GM18498 (cell line): ENCODE results near the gene ABCA4.

Experiments used
- ATAC-seq: cut with Tn5 transposase; IDR thresholded peaks from one replicate; pipeline ENCODE4 v1.9.1; 2021; ENCODE audit warnings: mild to moderate bottlenecking, moderate library complexity; ENCODE audit not compliant: unreplicated experiment

ABCA4 gene

DNA sequence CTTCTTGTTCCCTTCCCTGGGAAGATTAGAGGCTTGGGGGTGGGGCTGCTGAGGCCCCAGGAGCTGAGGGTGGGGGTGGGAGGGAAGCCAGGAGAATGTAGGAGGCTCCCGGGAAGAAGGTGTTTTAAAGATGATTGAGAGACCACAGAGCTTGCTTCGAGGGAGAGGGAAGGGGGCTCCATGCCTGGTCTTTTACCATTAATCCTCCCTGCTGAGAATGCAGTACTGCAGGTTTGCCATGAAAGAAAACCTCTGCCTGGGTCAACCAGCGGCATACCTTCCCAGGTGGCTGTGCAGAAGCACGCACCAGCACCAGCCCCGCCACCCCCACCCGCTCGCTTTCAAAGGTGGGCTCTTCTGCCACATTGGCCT, 15.4 kb downstream of the ABCA4 start:
- no peak for ATAC-seq

DNA sequence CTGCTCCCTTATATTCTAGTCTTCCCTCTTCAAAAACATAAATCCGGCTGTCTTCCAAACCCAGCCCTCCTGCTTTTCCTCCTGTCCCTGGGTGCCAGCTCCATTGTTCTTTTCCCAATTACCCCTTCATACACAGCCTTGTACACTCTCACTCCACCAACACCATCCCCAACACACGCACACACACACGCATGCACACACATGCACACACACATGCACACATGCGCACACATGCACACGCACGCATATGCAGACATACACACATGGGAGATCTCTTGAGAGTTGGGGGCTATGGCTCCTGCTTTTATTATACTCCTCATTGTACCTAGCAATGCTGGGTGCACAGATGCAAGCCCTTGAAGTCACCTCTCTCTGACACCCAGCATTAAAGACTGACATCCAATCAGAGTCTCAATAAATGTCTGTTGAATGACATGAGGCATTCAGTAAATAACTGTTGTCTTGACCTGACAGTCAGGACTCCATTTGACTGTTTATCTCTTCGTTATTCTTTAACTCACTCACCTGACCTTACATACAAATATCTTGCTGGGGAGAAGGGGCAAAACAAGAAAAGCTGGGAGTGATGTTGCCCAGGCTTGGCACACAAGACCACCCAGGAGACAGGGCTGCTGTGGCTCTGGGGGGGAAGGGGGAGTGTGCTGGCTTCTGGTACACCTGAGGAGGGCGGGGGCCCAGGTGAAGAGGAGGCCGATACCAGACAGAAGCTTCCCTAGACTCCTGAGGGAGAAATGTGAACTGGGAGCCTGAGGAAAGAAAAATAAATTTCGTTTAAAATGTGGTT, 16.0 kb downstream of the ABCA4 start:
- ATAC-seq, result no peak

DNA sequence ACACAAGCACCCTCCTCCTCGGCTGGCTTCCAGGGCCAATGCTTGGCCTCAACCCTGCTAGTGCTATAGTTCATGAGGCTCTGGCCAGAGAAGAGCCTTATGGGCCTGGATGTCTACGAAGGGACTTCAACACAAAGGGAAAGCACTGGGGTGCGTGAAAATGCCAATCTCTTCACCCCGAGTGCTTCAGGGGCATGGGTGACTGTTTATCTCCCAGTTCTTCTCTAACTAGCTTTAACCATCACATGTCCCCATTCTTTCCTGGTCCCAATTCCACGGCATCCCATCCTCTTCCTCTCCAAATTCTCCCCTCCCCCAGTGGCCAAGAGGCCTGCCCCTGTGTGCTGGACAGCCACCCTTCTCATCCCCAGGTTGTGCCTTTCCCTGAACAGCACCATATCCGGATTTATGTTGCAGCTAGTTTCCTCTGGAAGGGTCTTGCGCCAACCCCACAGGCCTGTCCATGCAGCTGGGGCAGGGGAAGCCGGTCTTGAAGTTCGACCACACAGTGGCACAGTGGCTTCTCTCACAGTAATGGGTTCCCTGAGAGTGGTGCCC, 16.7 kb downstream of the ABCA4 start:
- ATAC-seq, result no peak

DNA sequence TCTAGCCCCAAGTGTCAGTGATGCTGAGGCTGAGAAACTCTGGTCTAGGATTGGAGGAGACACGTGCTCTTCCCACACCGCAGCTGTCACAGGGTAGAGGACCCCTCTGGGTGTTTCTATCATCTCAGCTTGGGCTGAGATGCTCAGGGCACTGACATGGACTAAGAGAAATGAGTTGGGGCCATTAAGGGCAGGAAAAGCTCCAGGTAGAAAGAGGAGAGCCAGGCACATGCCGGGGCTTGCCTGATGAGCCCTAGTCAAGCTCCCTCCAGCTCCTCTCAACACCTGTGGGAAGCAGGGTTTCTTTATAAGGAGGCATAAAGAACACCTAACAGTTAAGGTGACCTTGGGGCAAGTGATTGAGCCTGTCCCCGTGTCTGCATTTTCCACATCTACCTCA, 17.3 kb downstream of the ABCA4 start:
- no peak for ATAC-seq

DNA sequence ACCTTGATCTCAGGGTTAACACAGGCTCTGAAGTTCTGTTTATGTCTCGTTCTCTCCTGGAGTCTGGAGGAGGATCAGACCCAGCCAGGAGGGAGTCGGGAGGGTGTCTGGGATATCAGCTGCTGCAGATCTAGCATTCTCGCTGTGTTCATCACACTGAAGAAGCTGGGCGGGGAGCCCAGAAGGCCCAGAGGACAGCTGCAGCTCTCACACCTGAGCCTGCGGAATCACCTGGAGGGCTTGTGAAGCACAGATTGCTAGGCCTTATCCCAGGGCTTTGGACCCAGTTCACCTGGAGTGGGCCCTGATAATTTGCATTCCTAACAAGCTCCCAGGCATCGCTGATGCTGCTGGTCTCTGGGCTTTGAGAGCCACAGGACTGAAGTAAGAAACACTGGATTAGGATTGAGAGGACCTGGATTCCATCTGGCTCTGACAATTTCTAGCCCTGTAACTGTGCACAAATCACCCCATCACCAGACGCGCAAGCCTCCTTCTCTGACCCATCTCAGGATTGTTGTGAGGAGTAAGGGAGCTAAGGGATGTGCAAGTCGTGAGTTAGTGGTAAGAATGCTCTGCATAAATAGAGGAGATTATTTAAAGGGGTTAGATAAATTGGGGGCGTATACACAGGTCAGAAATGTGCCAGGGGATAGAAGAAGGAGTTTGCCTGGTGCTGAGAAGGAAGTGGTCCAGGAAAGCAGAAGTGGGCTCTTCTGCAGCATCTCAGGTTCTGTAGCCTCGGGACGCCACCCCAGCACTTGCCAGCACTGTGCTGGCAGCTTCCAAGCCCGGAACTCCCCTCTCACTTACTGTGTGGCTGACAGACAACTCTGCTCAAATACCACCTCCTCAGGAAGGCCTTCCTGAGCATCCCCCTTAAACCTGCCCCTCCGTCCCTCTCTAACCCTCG, 19.1 kb downstream of the ABCA4 start:
- ATAC-seq, result no peak

DNA sequence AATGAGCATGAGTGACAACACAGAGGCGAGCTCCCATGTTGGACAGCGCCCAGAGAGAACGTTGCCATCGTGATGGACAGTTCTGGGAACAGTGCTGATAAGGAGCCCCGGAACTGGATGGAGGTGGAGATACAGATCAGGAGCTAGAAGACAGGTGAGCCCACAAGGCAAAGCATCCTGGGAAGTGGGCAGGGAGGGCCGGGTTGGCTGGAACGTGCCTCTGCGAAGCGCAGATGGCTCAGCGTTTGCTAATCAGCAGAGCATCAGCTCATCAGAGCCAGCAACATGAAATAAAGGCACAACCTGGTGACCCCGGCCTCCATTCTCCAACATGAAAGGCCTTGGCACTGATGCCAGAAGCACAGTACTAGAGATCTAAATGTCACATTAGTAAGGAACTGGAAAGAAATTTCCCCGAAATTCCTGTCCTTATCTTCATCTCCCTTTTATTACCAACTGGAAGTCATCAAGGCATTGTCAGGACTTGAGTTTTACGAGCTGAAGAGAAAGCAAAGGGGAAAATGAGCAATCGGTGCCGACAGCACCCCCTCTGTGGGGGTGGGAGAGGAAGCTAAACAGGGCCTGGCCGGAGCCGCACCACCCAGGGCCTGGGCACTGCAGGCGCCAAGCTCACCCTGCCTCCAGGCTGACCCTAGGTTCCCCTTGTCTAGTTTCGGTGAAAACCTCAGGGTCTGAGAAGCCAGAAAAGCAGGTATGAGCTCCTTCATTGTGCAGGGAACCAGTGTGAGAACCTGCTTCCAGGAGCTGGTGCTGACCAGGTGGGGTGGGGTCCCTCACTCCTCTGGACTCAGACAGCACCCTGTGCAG, 19.9 kb downstream of the ABCA4 start:
- no peak for ATAC-seq

DNA sequence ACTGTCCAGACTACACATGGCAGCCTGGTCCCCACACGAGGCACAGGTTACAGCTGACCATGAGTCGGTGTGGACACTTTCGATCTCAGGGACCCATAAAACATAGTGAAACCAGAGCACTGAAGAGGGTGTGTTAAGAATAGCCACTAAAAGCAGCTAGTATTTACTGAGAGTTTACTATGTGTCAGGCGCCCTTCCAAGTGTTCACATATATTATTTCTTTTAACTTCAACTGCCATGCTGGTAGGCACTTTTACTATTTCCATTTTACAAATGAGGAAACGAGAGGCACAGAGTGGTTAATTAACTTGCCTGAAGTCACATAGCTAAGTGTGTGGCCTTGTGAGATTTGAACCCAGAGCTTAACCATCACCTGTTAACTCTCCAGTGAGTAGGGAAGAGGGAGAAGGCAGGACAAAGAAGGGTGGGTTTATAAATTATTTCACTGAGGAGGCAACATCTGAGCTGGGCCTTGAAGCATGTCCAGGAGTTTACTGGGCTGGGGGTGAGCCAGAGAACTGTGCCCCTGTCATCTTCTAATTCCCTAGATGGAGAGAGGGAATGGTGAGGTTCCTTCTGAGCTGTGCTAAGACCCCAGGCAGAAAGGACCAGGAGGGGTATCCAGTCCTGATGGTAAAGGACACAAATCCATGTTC, 20.7 kb downstream of the ABCA4 start:
- no peak for ATAC-seq

DNA sequence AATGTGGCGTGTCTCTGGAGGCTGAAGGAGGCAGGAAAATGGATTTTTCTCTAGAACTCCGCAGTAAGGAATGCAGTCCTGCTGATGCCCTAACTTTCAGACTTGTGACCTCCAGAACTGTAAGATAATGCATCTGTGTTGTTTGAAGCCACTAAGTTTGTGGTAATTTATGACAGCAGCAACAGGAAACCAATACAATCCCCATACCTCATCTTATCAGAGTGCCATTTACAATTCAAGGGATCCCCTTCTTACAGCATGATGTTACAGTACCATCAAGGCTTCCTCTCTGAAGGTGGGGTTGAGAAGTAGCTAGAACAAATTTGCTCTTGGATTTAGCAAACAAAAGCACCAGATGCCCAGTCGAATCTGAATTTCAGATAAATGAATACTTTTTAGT, 21.6 kb downstream of the ABCA4 start:
- ATAC-seq, result no peak

DNA sequence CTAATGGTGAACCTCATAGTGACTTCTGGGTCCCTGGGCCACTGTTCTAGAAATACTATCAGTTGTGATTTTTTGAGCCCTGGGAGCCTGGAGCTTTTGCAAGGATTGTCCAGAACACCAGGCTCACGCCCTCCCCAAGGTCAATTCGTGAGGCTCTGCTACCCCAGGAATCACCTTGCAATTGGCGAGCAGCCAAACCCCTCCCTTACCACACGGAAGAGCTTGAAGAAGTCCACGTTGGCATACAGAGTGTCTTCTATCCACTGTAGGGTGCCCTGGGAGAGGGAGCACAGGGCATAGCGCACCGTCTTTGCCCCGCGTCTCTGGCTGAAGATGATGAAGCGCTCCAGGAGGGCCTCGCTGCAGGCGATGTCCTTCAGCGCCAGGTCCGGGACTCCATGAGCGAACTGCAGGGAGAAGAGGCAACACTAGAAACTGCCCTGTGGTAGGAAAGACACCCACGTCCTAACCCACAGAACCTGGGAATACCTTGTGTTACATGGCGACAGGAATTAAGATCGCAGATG, 22.3 kb downstream of the ABCA4 start:
- no peak for ATAC-seq

DNA sequence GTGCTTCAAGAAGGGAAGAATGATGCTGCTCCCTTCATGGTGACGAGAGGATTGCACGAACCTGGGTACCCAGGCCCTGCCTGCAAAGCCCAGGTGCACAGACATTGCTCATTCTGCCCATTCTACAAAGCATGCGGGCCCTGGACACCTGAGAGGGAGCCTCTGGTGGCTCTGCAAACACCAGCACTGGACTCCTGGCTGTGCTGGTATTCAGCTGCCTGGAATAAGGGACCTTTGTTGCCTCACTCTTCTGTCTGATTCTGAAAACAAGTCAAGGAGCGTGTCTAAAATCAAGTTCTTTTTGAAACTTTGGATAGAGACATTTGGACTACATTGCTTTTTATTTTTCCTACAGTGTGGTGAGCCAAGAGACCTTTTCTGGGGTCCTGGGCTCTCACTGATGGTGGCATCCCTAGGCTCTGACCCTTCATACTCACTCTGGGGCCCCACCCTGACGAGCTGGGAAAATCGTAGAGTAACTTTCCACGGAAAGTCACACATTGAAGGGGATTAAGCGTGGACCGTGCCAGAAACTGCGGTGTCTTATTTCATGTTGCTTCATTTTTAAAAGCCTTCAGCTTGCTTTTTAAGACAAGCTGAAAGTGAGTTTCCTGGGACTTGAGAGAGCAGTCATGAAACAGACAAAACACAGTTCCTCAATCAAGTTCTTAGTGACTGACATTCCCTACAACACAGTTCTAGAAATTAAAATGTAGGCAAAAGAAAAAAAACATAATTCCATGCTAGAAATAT, 24.0 kb downstream of the ABCA4 start:
- ATAC-seq, result no peak

DNA sequence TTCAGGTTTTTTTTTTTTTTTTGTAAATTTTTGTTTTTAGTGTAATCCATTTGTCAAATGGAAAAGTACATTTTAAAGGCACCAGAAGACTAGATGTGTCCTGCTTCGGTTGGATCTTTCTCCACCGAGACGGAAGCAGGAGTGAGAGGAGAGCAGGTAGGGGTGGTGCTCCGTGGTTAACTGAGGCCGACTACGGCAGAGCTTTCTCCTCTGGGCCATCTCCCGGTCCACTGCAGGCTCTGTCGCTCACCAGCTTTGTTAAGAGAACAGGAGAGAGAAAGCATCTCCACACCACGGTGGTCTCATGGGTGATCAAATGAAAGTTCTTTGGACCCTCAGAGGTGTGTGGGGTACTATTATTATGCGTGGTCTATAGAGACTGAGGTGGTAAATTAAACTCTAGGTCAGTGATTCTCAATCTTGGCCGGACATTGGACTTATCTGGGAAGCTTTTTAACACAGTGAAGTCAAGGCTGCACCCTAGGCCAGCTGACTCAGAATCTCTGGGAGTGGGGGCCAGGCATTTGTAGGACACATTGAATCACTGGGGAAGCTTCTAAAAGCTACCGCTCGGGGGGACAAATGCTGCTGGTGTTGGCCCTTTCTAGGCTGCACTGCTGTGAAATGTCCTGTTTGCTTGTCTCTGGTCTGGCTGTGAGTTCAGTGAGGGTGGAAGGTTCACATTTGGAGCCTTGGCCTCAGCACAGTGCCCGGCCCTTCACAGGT, 25.0 kb downstream of the ABCA4 start:
- no peak for ATAC-seq

DNA sequence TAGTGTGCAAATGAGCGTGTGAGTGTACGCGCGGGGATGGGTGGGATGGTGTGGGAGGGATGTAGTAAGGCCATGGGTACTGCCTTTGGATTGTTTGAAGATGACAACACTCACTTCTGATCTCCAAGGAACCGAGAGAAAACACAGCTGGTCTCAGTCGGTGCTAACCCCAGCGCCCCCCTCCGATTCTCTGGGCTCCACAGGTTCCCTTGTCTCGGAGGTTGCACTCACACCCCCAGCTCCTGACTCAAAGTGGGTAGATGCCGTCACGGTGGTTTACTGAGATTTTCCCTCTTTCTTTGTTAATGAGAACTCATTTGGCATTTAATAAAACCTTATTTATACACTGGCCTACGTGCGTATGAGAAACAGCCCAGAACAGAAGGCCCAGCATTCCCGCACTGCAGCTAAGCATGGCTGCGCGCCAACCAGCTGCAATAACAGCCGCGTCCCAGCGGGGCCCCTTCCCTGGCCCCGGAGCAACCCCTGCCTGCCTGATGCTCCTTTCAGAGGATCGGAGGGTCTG, 25.8 kb downstream of the ABCA4 start:
- ATAC-seq, result no peak

DNA sequence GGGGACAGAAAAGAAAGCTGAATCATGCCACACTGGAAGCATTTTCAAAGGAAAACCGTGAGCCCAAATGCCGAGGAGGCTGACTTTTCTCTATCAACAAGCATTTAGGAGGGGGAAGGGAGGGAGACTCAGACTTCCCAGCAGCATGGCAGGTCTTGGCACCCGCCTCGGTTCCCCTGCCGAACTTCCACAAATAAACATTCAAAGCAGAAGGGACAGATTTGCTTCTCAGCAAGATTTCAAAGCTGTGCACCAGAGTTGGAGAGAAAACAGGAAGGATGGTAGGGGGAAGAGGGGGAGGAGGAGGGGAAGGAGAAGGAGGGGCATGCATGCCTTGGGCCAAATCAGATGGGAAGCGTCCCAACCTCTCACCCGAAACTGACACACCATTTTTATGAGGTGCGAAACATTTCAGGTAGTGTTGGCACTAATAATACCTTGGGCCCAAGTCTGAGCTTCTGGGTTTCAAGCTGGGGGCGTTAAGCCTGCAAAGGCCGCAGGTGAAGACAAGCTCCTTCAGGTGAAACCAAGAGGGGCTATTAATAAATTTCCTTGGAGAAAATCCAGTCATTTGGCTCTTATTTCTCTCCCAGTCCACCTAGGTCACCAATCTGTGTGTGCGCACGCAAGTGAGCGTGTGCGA, 26.4 kb downstream of the ABCA4 start:
- no peak for ATAC-seq

DNA sequence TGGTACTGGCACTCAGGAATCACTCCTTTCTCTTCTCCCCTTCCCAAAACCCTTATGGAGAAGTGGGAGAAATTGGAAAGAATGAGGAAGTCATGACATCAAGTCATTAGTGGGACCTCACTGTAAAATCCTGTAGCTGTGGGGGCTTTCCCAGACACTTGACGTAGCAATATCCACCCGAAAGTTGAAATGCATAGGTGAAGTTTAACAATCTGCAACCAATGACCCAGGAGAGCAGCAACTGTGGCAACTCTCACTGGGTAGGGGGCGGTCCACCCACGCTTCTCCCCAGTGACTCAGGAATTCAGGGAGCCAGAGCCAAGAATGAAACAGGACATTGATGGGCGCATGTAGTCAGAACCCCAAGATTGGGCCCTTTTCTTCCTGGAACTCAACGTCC, 27.0 kb downstream of the ABCA4 start:
- no peak for ATAC-seq

DNA sequence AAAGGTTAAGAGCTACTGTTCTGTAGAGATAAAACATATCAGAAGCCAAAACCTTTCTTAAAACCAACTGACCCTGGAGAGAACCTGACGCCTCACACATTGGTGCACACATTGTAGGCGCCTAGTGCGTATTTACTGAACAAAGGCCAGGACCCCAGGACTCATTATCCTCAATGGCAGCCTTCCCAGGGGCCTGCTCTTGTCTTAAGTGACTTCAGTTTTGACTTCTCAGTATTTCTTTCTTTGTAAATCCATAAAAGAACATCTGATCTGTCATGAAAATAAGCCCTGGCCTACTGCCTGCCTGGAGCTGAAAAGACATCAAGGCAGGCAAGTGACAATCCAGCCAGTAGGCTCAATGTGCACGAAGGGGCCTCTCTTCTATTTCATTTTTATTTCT, 27.6 kb downstream of the ABCA4 start:
- no peak for ATAC-seq

DNA sequence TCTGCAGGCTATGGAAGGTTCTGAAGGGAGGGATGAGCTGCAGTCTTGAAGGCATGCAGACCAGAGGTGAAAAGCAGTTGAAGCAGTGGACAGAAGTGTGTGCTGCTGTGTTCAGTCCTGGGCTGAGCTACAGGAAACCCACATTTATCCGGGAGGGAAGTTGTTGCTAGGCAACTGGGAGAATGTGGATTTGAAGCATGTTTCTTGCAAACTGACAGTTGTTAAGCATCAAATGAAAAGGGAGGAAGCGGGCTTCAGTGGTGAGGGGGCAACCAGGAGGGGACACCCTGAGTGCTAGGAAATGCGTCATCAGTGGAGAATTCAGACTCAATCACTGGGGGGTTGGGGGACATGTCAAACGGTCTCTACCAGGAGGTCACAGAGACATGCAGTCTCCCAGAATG, 28.7 kb downstream of the ABCA4 start:
- ATAC-seq, result no peak

DNA sequence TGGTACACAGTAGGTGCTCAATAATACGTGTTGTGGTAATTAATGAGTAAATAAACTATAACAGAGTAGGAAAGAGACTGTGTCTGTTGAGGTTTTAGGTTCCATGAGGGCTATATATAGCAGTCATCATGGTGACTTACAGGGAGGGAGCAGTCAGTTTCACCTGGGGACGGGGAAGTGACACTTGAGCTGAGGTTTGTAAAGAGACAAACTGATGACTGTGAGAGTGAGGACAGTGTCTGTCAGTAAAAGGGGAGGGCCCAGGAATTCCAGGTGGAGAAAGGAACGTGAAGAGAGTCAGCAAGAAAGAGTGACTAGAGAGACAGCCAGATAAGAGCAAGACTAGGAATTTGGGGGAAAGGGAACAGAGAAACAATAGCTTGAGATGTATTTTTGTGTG, 30.2 kb downstream of the ABCA4 start:
- no peak for ATAC-seq

DNA sequence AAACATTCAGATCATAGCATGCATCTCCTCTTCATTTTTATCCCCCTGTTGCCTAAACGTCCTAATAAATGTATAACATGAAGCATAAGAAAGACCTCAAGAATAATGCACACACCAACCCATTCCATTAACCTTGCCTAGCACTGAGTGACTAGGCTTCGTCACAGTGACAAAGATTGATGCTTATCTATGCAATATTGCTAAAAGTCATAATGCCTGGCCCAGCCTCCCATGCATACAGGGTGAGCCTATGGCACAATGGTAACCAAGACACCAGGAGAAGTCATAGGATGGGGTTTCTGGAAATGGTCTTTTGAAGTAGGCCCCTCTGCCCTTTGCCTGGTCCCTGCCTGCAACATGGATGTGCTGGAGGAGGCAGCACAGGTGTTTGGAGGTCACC, 33.8 kb downstream of the ABCA4 start:
- no peak for ATAC-seq
